AG10803 (cell line): ENCODE measurements around the gene SGK1.
"Not testable (repeated sequence)": the region's sequence is repeated elsewhere in the genome, so short reads cannot be mapped to it uniquely, and the experiment has no call there.

Source experiments
- DNase-seq: peaks from one replicate; pipeline ENCODE4 v3.0.0; 2010; ENCODE audit warnings: low read depth
- H3K4me3 ChIP-seq: 2 replicates; pipeline ENCODE4 v1.5.1; 2011; ENCODE audit warnings: mild to moderate bottlenecking, low read length, control low read depth
- TF ChIP-seq, protein P1 (sequence below): conservative IDR thresholded peaks from 2 replicates; pipeline ENCODE4 v1.5.1; 2011; ENCODE audit warnings: mild to moderate bottlenecking, low read length, control low read depth, inconsistent platforms

SGK1 gene

DNA sequence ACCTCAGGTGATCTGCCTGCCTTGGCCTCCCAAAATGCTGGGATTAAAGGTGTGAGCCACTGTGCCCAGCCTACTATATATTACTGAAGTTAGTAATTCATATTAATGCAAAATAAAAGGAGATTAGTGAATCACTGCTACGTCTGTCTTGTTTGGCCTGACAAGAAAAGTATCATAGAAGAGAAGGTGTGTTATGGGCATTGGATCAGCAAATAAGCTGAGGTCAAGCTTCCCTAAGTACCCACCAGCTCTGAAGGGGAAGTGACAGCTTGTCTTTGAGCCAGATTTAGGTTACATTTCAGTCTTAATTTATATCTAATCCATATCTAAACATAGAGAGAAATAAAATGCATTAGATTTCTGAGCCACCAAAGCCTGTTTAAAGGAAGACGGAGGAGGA, 7.1 kb downstream of the SGK1 start:
- no peak for DNase-seq
- no peak overlapping the region for H3K4me3 ChIP-seq
- TF ChIP-seq, protein P1, sequence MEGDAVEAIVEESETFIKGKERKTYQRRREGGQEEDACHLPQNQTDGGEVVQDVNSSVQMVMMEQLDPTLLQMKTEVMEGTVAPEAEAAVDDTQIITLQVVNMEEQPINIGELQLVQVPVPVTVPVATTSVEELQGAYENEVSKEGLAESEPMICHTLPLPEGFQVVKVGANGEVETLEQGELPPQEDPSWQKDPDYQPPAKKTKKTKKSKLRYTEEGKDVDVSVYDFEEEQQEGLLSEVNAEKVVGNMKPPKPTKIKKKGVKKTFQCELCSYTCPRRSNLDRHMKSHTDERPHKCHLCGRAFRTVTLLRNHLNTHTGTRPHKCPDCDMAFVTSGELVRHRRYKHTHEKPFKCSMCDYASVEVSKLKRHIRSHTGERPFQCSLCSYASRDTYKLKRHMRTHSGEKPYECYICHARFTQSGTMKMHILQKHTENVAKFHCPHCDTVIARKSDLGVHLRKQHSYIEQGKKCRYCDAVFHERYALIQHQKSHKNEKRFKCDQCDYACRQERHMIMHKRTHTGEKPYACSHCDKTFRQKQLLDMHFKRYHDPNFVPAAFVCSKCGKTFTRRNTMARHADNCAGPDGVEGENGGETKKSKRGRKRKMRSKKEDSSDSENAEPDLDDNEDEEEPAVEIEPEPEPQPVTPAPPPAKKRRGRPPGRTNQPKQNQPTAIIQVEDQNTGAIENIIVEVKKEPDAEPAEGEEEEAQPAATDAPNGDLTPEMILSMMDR: no peak

DNA sequence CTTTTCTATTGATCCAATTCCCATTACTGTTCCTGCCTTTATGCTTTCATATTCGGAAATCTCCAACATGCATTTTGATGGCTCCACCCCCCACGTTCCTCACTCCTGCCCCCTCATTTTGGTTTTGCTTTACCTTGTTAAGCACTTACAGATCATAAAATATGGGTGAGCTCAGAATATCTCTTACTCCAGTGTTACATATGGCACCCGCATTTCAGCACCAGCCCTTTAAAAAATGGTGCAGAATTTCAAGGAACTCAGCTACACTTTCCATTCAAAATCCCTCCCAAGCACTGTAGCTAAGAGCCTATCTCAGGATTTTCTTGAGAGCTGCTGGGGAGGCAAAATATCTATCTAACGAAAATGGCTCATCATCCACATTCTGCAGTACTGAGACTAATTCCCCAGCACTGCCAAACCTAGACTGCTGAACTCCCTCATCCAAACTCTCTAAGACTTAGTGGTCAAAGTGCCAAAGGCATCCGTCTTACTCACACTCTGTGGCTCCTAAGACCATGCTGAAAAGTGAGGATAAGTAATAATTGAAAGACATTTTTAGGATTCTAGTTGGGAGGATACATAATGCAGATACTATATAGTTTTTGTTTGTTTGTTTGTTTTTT, 7.8 kb downstream of the SGK1 start:
- peak; percentile 44 for DNase-seq
- TF ChIP-seq, protein P1: no peak

DNA sequence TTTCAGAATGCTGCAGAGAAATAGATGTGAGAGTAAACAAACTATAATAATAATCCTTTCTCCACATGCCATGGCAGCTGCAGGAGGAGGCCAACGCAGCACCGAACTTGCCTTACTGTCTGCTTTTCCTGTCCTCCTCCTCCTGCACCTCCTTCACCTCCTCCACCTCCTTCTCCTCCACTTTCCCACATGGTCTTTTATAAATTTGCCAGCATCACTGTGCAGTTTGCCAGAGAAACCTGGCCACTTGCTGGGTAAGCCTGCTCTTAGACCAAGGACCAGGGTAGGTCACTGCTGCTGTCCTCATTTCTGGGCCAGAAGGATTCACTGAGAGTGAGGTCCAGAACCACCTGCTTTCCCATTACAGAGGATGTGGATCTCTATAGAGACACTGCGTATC, 8.7 kb downstream of the SGK1 start:
- no peak for DNase-seq
- H3K4me3 ChIP-seq: no peak overlapping the region
- TF ChIP-seq, protein P1: no peak

More for the DNA sequence above, 7.8 kb downstream of the SGK1 start:
- H3K4me3 ChIP-seq: no peak overlapping the region

DNA sequence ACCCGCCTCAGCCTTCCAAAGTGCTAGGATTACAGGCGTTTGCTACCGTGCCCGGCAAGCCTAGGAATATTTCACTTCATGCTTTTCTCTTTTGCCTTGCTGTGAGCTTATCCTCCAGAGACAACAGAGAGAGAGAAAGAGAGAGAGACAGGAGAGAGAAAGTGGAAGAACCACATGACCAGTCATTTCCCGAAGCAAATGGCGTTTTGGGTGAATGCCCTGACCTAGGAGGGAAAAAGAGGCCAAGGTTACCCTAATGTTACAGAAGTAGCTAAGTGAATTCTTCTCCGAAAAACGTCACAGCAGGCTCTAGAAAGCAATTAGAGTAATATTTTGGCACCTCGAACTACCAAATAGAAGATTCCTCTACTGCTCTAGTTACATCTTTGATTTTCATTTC, 9.1 kb downstream of the SGK1 start:
- no peak for DNase-seq
- TF ChIP-seq, protein P1: no peak
- no peak overlapping the region for H3K4me3 ChIP-seq

DNA sequence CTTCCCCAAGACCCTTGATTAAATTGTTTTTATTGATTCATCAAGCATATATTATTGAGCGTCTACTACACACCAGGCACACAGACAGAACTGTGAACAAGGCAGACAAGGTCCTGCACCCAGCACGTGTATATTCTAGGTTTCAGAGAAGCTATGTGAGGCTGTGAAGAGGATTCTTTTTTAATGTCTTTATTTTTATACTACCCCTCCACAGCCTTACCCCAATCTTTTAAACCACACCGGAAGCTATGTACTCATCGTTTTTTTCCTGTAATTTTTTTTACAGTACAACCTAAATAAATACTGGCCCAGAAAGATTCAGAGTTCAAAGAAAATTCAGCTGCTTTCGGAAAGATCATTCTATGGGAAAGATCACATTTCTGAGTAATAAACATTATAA, 10.0 kb downstream of the SGK1 start:
- DNase-seq: no peak
- TF ChIP-seq, protein P1: no peak
- H3K4me3 ChIP-seq: no peak overlapping the region

- H3K4me3 ChIP-seq: no peak overlapping the region
- TF ChIP-seq, protein P1: no peak
- DNase-seq: no peak
Observed at GRCh38 chr6:134307075-134307474, 10.8 kb downstream of the SGK1 start.

DNA sequence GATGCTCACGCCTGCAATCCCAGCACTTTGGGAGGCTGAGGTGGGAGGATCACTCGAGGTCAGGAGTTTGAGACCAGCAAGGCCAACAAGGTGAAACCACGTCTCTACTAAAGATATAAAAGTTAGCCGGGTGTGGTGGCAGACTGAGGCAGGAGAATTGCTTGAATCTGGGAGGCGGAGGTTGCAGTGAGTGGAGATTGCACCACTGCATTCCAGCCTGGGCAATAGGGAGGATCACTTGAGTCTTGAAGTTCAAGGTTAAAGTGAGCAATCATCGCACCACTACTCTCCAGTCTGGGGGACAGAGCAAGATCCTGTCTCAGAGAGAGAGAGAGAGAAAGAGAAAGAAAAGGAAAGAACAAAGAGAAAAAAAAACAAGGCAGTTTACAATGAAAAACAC, 13.5 kb downstream of the SGK1 start:
- H3K4me3 ChIP-seq: not testable (repeated sequence)

DNA sequence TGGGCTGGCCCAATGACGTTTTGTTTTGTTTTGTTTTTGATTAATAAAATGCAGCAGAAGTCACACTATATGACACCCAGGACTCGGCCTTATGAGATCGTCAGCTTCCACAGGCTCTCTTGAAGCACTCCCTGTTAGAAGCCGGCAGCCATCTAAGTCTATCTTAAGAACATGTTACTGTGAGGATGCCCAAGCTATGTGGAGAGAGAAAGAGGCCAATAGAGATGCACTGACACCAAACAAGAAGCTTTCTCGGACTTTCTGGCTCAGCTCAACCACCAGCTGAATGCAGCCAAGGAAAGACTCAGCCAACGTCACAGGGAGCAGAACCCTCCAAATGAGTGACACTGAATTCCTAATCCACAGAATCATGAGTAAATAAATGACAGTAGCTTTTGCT, 14.0 kb downstream of the SGK1 start:
- TF ChIP-seq, protein P1: no peak
- no peak overlapping the region for H3K4me3 ChIP-seq
- peak; percentile 15 for DNase-seq

More for the DNA sequence above, 13.5 kb downstream of the SGK1 start:
- DNase-seq: peak; percentile 36
